ENCODE measurements around the gene SPATA25. TPM values are rescaled to one million over a fixed set of nuclear protein-coding genes. Genes with fewer than 3 reads are reported as not detected.
A peak's percentile ranks its signal among the peaks of the same experiment; 100 is the strongest.

Gene SPATA25
- total RNA-seq, 1 experiment from 2014 or later = 5.8 TPM

DNA sequence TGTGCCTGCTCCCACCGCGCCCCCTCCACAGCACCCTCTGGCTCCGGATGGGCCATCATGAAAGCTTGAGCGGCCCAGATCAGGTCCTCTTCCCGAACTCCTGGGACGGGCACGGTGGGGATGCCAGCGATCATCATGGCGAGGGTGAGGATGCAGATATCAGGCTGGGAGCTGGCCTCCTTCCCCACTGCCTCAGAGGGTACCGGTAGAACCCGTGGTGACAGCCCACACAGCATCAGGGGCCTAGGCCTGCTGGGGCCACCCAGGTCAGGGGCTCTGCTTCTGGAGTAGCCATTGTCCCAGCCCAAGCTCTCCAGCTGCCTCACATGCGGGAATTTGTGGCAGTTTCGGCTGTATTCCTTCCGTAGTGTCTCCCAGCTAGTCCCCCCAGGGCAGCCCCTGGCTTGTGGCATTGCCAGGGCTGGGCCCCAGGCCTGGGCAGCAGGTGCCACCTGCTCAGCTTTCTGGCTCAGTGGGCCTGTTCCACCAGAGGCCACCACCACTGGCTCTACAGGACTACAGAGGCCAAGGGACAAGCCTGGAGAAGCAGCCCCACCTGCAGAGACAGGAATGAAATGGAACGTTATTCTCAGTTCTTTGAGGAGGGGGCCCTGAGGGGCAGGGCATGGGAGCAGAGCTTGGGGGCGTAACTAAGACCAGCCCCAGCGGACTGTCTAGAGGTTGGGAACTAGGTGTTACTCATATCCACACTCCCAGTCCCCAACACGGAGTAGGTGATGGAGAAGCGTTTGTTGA, 654 bp downstream of the SPATA25 start:
- peaks cover 45% of the 10 kb centered on the region for H3K36me3 Mint-ChIP-seq (ENCODE audit: insufficient read depth, unreplicated experiment)
- no peak for DNase-seq
- H3K4me3 Mint-ChIP-seq (ENCODE audit: low read depth, unreplicated experiment) = no peak overlapping the region
- H3K27ac Mint-ChIP-seq (ENCODE audit: unreplicated experiment) = no peak overlapping the region
- CTCF ChIA-PET = no interaction called here
- no peaks in the 10 kb centered on the region for H3K9me3 Mint-ChIP-seq (ENCODE audit: low read depth, unreplicated experiment)
- H3K27me3 Mint-ChIP-seq (ENCODE audit: unreplicated experiment) = no peaks in the 10 kb centered on the region
- H3K4me1 Mint-ChIP-seq (ENCODE audit: low read depth, unreplicated experiment) = peaks cover 8% of the 10 kb centered on the region
- no peak for TF ChIP-seq CTCF (IDR thresholded peaks at IDR 0.05; ENCODE audit: unreplicated experiment)
- intact Hi-C loops (cut with micrococcal nuclease; ENCODE audit: unreplicated experiment) = no loop called here
- BruUV-seq (replicated peaks) = no TSS peak

DNA sequence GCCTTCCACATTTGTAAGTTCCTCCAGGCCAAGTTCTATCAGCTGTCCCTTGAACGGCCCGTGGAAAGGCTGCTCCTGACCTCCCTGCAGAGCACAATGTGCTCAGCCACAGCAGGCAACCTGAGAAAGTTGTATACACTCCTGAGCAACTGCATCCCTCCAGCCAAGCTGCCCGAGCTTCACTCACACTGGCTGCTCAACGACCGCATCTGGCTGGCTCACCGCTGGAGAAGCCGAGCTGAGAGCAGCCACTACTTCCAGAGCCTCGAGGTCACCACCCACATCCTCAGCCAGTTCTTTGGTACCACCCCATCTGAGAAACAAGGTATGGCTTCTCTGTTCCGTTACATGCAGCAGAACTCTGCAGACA, 4.3 kb downstream of the SPATA25 start:
- H3K4me3 Mint-ChIP-seq (ENCODE audit: low read depth, unreplicated experiment) = no peak overlapping the region
- H3K36me3 Mint-ChIP-seq (ENCODE audit: insufficient read depth, unreplicated experiment) = peaks cover 37% of the 10 kb centered on the region
- TF ChIP-seq CTCF (IDR thresholded peaks at IDR 0.05; ENCODE audit: unreplicated experiment) = no peak
- H3K27ac Mint-ChIP-seq (ENCODE audit: unreplicated experiment) = no peak overlapping the region
- no TSS peak for BruUV-seq (replicated peaks)
- intact Hi-C loops (cut with micrococcal nuclease; ENCODE audit: unreplicated experiment) = no loop called here
- H3K4me1 Mint-ChIP-seq (ENCODE audit: low read depth, unreplicated experiment) = peaks cover 16% of the 10 kb centered on the region
- no peaks in the 10 kb centered on the region for H3K9me3 Mint-ChIP-seq (ENCODE audit: low read depth, unreplicated experiment)
- DNase-seq = no peak
- CTCF ChIA-PET = no interaction called here
- H3K27me3 Mint-ChIP-seq (ENCODE audit: unreplicated experiment) = no peaks in the 10 kb centered on the region

DNA sequence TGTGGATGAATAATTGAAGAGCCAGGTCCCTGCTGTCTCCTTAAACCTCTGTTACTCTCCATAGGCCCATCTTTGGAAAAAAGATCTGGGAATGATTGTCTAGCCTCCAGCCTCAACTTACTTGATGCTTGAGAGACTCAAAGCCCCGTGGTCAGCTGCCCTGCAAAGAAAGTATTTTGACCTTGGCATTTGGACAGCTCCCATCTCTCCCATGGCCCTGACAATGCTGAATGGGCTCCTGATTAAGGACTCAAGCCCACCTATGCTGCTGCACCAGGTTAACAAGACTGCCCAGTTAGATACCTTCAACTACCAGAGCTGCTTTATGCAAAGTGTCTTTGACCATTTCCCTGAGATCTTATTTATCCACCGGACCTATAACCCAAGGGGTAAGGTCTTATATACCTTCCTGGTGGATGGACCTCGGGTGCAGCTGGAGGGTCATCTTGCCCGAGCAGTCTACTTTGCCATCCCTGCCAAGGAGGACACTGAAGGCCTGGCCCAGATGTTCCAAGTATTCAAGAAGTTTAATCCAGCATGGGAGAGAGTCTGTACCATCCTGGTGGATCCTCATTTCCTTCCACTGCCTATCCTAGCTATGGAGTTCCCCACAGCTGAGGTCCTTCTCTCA, 4.8 kb downstream of the SPATA25 start:
- Mint-ChIP-seq H3K27me3 (ENCODE audit: unreplicated experiment) (no peaks in the 10 kb centered on the region), H3K36me3 (ENCODE audit: insufficient read depth, unreplicated experiment) (peaks cover 37% of the 10 kb centered on the region), H3K4me3 (ENCODE audit: low read depth, unreplicated experiment) (peak overlapping the region; percentile 94), H3K9me3 (ENCODE audit: low read depth, unreplicated experiment) (no peaks in the 10 kb centered on the region), H3K27ac (ENCODE audit: unreplicated experiment) (peak overlapping the region; percentile 99), H3K4me1 (ENCODE audit: low read depth, unreplicated experiment) (peaks cover 16% of the 10 kb centered on the region)
- DNase-seq = no peak
- CTCF ChIA-PET = no interaction called here
- no TSS peak for BruUV-seq (replicated peaks)
- no peak for TF ChIP-seq CTCF (IDR thresholded peaks at IDR 0.05; ENCODE audit: unreplicated experiment)
- intact Hi-C loops (cut with micrococcal nuclease; ENCODE audit: unreplicated experiment) = no loop called here

DNA sequence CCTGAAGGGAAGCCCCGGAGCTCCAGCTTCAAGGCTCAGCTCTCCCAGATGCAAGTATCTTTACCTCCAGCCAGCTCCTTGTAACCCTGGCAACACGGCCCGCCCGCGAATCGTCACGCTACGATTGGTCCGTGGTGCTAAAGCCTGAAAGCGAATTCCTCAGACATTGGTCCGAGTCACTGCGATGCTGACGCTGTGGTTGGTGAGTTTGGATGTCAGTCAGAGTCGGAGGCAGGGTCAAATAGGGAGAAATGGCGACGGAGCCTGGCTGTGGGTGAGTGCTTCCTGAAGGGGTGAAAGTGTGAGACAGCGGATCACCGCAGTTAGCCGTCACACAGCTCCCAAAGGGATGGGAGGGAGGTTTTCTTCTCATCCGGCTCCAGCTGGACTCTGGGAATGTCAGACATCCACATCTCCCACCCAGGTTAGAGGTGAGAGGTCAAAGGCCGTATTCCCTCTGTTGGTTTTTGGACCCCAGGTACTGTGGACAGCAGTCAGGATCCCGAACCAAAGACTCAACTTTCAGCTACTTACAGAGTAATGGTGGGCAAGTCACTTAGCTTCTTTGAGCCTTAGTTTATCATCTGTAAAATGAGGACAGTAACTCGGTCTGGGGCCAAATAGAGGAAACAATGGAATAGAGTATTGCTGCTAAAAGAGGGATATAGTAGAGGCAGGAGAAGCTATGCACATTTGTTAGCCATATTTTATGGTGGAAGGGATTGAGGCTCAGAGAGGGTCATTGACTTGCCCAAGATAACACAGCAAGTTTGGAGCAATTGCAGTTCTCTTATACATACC, 6.2 kb downstream of the SPATA25 start, which contains the start of gene ZSWIM1:
Gene ZSWIM1, plus strand, starts transcription at position 240 of the 801 bp plus-strand sequence. CDS start 1,366 bp downstream, outside the sequence.
- no peaks in the 10 kb centered on the region for H3K9me3 Mint-ChIP-seq (ENCODE audit: low read depth, unreplicated experiment)
- H3K4me3 Mint-ChIP-seq (ENCODE audit: low read depth, unreplicated experiment) = peak within 1 kb of the TSS; percentile 94
- no peaks in the 10 kb centered on the region for H3K27me3 Mint-ChIP-seq (ENCODE audit: unreplicated experiment)
- H3K27ac Mint-ChIP-seq (ENCODE audit: unreplicated experiment) = peak within 1 kb of the TSS; percentile 99
- peaks cover 16% of the 10 kb centered on the region for H3K4me1 Mint-ChIP-seq (ENCODE audit: low read depth, unreplicated experiment)
- H3K36me3 Mint-ChIP-seq (ENCODE audit: insufficient read depth, unreplicated experiment) = peaks cover 37% of the 10 kb centered on the region
- TF ChIP-seq CTCF (IDR thresholded peaks at IDR 0.05; ENCODE audit: unreplicated experiment) = no peak
- intact Hi-C loops (cut with micrococcal nuclease; ENCODE audit: unreplicated experiment) = no loop called here
- peak; percentile 100 for DNase-seq
- TSS peak; percentile 70 for BruUV-seq (replicated peaks)
- CTCF ChIA-PET = interaction anchor here (0.6 to 1.3 kb wide), 10 partner anchors 9 to 110 kb away, joined by 3 to 8 read pairs (median 4); partner anchors contain the start of genes ACOT8, CTSA, NEURL2 and ZSWIM3

All from Calu3 (cell line).